ENCODE data around the gene BOLL.

Gene BOLL

DNA sequence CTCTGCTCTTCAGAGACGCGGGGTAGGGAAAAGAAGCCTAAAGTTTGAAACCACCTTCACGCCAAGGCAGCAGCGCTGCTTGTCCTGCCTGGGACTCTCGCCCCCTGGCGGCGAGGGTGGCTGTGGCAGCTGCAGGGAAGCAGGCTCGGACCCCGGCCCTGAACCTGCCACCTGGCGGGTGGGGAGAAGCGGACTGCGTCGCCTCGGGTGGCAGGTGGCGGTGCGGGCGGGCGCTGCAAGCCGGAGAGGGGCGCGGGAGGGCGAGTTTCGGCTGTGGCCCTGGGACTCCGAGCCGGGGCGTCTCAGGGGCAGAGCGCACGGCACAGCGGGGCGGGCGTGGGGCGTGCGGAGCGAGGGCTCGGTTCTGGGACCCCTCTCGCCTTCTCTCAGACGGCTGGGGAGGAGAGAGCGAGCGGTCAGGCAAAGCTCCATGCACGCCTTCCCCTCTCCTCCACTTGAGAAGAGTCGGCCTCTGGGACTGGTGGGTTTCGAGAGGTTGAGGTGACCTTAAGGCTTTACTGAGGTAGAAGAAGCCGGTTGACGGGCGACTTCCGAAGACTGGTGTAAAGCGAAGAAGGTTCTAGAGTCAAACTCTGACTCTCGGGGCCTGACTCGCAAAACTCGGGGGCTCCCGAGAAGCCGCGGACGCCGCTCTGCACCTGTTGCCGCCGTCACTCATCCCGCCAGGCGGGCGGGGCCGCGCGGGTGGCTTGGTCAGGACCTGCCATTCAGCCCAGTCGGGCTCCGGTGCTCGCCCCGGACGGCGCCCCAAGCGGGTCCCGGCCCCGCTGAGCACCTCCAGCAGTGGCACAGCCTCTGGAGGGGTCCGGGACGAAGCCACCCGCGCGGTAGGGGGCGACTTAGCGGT is 1.1 kb upstream of the BOLL start:
- no peak for DNase-seq
- TF ChIP-seq, protein P1, sequence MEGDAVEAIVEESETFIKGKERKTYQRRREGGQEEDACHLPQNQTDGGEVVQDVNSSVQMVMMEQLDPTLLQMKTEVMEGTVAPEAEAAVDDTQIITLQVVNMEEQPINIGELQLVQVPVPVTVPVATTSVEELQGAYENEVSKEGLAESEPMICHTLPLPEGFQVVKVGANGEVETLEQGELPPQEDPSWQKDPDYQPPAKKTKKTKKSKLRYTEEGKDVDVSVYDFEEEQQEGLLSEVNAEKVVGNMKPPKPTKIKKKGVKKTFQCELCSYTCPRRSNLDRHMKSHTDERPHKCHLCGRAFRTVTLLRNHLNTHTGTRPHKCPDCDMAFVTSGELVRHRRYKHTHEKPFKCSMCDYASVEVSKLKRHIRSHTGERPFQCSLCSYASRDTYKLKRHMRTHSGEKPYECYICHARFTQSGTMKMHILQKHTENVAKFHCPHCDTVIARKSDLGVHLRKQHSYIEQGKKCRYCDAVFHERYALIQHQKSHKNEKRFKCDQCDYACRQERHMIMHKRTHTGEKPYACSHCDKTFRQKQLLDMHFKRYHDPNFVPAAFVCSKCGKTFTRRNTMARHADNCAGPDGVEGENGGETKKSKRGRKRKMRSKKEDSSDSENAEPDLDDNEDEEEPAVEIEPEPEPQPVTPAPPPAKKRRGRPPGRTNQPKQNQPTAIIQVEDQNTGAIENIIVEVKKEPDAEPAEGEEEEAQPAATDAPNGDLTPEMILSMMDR (IDR thresholded peaks at IDR 0.05; ENCODE audit: low read depth, low read length) = no peak
- Histone ChIP-seq H3K9me3 (ENCODE audit: severe bottlenecking) (no peaks in the 10 kb centered on the region), H3K4me3 (ENCODE audit: low read depth, low read length) (no peak overlapping the region), H3K27me3 (ENCODE audit: insufficient read depth, low read depth, severe bottlenecking) (no peaks in the 10 kb centered on the region), H3K36me3 (no peaks in the 10 kb centered on the region), H3K27ac (no peak overlapping the region)

DNA sequence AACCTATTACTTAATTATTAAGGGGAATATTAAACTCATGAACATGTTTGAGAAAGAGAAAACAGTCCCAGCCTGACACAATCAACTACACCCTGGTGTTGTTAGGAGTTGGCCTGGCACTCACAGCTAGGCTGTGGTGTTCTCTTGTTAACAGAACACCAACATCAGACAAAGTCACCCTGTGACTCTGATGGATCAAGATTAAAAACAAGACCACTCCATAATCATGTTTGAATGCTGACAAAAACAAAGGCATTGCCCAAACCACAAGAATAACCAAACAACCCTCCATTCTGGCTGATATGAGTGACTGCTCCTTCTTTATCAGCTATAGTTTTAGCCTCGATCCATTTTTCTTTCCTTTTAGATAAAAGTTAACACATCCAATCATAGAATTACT is 3.0 kb downstream of the BOLL start:
- TF ChIP-seq, protein P1 (IDR thresholded peaks at IDR 0.05; ENCODE audit: low read depth, low read length) = no peak
- DNase-seq = no peak
- no peak overlapping the region for H3K27ac ChIP-seq
- no peaks in the 10 kb centered on the region for H3K36me3 ChIP-seq
- no peaks in the 10 kb centered on the region for H3K9me3 ChIP-seq (ENCODE audit: severe bottlenecking)
- H3K27me3 ChIP-seq (ENCODE audit: insufficient read depth, low read depth, severe bottlenecking) = no peaks in the 10 kb centered on the region
- no peak overlapping the region for H3K4me3 ChIP-seq (ENCODE audit: low read depth, low read length)

DNA sequence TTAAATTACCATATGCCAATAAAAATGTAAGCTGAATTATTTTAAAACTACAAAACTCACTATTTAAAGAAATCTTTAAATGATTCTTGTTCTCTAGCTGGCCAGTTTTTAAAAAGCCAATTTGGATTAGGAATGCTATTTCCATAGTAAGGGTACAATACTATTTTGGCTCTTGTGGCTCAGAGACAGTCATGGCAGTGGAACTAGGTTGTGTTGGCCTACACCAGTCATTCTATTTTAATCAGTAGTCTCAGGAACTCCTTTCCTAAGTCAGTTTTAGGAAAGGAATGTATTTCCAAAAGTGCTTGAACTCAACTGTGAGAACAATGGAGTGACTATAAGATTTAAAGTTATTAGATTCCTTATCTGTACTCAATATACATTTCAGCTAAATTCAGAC is 5.9 kb downstream of the BOLL start:
- no peaks in the 10 kb centered on the region for H3K27me3 ChIP-seq (ENCODE audit: insufficient read depth, low read depth, severe bottlenecking)
- no peaks in the 10 kb centered on the region for H3K36me3 ChIP-seq
- no peaks in the 10 kb centered on the region for H3K9me3 ChIP-seq (ENCODE audit: severe bottlenecking)
- DNase-seq = no peak
- H3K4me3 ChIP-seq (ENCODE audit: low read depth, low read length) = no peak overlapping the region
- no peak overlapping the region for H3K27ac ChIP-seq
- TF ChIP-seq, protein P1 (IDR thresholded peaks at IDR 0.05; ENCODE audit: low read depth, low read length) = no peak

DNA sequence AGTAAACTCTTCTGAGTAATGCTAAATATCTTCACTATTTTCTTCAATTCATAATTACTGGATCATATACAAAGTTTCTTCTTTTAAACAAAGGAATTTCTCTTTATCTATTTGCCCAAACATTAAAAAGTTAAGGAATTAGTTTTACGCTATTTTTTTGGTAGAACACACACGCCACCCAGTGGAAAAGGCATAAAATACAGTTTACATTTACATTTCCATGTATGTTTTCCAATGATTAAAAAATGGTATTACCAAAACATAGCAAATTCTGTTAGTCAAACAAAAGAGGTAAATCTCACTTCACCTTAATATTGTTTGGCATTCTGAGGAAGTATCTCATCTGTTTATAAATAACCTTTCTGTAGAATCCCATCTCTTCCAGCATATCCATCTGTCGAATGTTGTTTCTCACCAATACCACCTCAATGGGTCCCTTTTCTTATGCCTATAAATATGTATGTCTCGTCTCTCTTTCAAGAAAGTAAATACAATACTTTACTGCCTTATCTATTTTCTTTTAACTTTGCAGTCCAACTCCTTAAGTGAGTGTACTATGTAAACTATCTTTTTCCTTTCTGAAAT is 7.2 kb downstream of the BOLL start:
- H3K36me3 ChIP-seq = no peaks in the 10 kb centered on the region
- H3K4me3 ChIP-seq (ENCODE audit: low read depth, low read length) = no peak overlapping the region
- TF ChIP-seq, protein P1 (IDR thresholded peaks at IDR 0.05; ENCODE audit: low read depth, low read length) = no peak
- no peak for DNase-seq
- H3K27me3 ChIP-seq (ENCODE audit: insufficient read depth, low read depth, severe bottlenecking) = no peaks in the 10 kb centered on the region
- H3K27ac ChIP-seq = no peak overlapping the region
- H3K9me3 ChIP-seq (ENCODE audit: severe bottlenecking) = no peaks in the 10 kb centered on the region

DNA sequence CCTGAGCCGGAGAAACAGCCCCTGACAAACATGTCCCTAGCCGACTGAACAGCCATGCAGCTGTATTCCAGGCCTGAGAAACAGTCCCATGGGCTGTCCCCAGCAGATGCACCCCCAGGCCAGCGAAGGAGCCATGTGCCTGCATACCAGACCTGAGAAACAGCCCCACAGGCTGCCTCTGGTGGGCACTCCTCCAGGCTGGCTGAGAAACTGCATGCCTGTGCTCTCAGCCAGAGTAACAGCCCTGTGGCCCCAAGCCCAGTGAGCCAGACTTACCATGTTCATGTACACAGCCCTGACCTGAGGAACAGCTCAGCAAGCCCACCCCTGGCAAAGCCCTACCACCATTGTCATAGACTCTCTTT is 24.8 kb downstream of the BOLL start:
- no peaks in the 10 kb centered on the region for H3K27me3 ChIP-seq (ENCODE audit: insufficient read depth, low read depth, severe bottlenecking)
- H3K9me3 ChIP-seq (ENCODE audit: severe bottlenecking) = peaks cover 2% of the 10 kb centered on the region
- H3K36me3 ChIP-seq = no peaks in the 10 kb centered on the region
- no peak overlapping the region for H3K4me3 ChIP-seq (ENCODE audit: low read depth, low read length)
- H3K27ac ChIP-seq = no peak overlapping the region
- TF ChIP-seq, protein P1 (IDR thresholded peaks at IDR 0.05; ENCODE audit: low read depth, low read length) = no peak
- DNase-seq = no peak

Measured in WERI-Rb-1 (cell line).